Brain microvascular endothelial cell (primary cell): ENCODE measurements around the gene COPS9.

Source experiments
- DNase-seq: peaks from one replicate; pipeline ENCODE4 v3.0.0-alpha.2; 2020
- H3K27ac ChIP-seq: fragments of 250-450 bp; sonication (Bioruptor Pico); 2 replicates; pipeline ENCODE4 v1.5.1; 2020; ENCODE audit warnings: mild to moderate bottlenecking, moderate library complexity
- H3K27me3 ChIP-seq: fragments of 250-450 bp; sonication (Bioruptor Pico); replicated peaks from 2 replicates; pipeline ENCODE4 v1.5.1; 2020; ENCODE audit warnings: mild to moderate bottlenecking
- H3K36me3 ChIP-seq: fragments of 250-450 bp; sonication (Bioruptor Pico); replicated peaks from 2 replicates; pipeline ENCODE4 v1.5.1; 2020; ENCODE audit warnings: mild to moderate bottlenecking
- H3K4me3 ChIP-seq: 2 replicates; pipeline ENCODE4 v1.5.1; 2011; ENCODE audit warnings: low read depth, mild to moderate bottlenecking, control low read depth, low read length, moderate library complexity
- in situ Hi-C: cut with HindIII; loops from 2 replicates; pipeline ENCODE4 v1.10.0; 2017; ENCODE audit warnings: low sequenced_read_pairs, low pct_ligation_motif_present
- TF ChIP-seq, protein P1 (sequence below): IDR thresholded peaks from 2 replicates; pipeline ENCODE4 v1.5.1; 2011; ENCODE audit warnings: low read depth, mild to moderate bottlenecking, moderate library complexity, low read length, control low read depth, inconsistent platforms; ENCODE audit errors: missing control alignments

The COPS9 gene

DNA sequence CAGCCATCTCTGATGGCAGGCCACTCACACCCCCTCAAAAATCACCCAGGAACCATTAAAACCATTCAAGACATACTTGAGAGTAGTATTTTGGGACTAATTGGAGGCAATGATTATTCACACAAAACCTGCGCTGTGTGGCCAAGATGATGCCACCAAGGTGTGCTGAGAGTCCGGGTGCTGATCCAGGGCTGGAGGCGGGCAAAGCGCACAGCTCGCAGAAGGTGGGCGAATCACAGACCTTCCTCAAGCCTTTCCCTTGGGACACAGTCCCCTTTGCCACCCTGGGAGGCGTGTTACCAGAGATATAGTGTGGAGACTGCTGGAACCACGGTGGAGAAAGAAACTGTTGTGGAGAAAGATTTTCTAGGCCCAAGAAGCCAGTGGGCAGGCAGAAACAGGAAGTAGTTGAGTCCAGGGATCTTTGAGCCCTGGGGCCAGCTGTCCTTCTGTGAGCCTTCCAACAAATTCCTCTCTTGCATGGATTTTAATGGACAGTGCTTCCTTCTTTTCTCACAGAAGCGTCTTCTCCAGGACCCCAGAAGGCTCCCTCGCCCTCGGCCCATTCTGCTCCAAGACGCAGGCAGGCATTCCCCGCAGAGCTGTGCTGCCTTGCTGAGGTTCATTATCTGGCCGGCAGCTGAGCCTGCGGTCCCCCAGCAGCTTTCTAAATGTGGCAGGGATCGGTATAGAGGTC, 8.0 kb downstream of the COPS9 start:
- TF ChIP-seq, protein P1, sequence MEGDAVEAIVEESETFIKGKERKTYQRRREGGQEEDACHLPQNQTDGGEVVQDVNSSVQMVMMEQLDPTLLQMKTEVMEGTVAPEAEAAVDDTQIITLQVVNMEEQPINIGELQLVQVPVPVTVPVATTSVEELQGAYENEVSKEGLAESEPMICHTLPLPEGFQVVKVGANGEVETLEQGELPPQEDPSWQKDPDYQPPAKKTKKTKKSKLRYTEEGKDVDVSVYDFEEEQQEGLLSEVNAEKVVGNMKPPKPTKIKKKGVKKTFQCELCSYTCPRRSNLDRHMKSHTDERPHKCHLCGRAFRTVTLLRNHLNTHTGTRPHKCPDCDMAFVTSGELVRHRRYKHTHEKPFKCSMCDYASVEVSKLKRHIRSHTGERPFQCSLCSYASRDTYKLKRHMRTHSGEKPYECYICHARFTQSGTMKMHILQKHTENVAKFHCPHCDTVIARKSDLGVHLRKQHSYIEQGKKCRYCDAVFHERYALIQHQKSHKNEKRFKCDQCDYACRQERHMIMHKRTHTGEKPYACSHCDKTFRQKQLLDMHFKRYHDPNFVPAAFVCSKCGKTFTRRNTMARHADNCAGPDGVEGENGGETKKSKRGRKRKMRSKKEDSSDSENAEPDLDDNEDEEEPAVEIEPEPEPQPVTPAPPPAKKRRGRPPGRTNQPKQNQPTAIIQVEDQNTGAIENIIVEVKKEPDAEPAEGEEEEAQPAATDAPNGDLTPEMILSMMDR, result no peak
- Histone ChIP-seq H3K4me3 (no peak overlapping the region), H3K27me3 (no peaks in the 10 kb centered on the region), H3K27ac (no peak overlapping the region), H3K36me3 (peaks cover 50% of the 10 kb centered on the region)
- in situ Hi-C loops, result no loop called here
- no peak for DNase-seq

DNA sequence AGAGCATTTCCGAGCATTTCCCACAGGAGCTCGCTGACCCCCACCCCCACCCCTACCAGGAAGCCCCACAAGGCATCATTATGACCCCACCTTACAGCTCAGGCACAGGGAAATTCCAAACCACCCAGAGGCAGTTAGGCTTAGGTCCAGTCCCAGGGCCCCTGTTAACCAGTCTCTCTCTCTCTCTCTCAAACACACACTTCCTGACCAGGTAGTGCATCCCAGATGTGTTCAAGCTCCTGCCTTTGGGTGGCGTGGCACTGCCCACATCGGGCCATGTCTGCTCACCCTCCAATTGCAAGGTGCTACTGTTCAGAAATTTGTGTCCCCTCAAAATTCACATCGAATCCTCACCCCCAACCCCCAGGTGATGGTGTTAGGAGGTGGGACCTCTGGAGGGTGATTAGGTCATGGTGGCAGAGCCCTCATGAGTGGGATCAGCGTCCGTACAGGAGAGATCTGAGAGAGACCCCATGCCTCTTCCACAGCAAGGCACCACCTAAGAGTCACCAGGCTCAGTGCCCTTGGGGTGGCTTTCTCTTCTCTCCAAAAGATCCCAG, 8.8 kb downstream of the COPS9 start:
- DNase-seq, result no peak
- Histone ChIP-seq H3K27ac (no peak overlapping the region), H3K27me3 (no peaks in the 10 kb centered on the region), H3K4me3 (no peak overlapping the region), H3K36me3 (peaks cover 43% of the 10 kb centered on the region)
- TF ChIP-seq, protein P1, result no peak
- in situ Hi-C loops, result no loop called here

DNA sequence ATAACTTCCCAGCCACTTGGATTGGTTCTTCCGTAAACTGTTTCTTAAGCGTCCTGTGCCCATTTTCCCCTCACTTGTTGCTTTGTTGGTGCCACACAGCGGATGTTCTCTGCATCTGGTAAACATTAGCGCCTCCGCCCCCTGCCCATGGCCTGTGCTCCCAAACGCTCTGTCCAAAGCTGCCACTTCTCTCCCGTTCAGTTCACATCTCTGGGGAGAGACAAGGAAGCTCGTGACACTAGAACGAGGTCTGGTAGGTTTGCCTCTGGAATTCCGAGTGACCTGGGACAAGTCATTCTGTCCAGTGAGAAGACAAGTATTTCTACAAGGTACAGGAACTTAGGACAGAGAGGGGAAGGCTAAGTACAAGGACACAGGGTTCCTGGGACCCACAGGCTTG, 9.4 kb downstream of the COPS9 start:
- no peak for DNase-seq
- Histone ChIP-seq H3K36me3 (peaks cover 38% of the 10 kb centered on the region), H3K27ac (no peak overlapping the region), H3K27me3 (no peaks in the 10 kb centered on the region), H3K4me3 (no peak overlapping the region)
- TF ChIP-seq, protein P1, result no peak
- in situ Hi-C loops, result no loop called here

DNA sequence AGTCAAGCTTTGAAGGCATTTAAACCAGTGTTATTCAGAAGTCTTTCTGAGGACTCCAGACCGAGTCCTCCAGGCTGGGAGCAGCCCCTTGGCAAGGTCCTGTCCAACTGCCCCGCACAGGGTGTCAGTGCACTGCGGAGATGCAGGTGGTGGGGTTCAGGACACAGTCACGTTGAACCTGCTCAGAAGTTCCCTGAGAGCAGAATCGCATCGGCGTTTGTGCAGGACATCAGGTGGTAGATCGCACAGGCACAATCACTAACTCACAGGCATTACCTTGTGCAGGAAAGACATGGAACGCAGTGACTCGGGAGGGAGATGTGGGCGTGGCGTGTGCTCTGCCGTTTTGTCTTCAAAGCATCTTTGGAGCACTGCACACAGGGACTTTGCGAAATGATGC, 10.4 kb downstream of the COPS9 start:
- TF ChIP-seq, protein P1, result no peak
- Histone ChIP-seq H3K4me3 (no peak overlapping the region), H3K27ac (no peak overlapping the region), H3K36me3 (peaks cover 28% of the 10 kb centered on the region), H3K27me3 (no peaks in the 10 kb centered on the region)
- in situ Hi-C loops, result no loop called here
- no peak for DNase-seq

DNA sequence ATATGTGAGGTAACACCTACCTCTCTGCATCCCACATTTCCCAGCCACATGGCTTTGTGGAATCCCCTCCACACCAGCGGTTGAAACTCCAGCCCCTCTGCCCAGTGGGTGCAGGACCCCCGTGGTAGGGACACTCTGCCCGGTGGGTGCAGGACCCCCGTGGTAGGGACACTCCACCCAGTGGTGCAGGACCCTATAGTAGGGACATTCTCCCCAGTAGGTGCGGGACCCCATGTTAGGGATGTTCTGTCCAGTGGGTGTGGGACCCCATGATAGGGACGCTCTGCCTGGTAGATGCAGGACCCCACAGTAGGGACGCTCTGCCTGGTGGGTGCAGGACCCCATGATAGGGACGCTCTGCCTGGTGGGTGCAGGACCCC, 11.5 kb downstream of the COPS9 start:
- H3K27ac ChIP-seq, result no peak overlapping the region
- DNase-seq, result no peak
- H3K36me3 ChIP-seq, result peaks cover 17% of the 10 kb centered on the region
- no peak overlapping the region for H3K4me3 ChIP-seq
- in situ Hi-C loops, result no loop called here
- TF ChIP-seq, protein P1, result no peak
- no peaks in the 10 kb centered on the region for H3K27me3 ChIP-seq
